ENCODE results near the gene SLC9A5. TPM values are rescaled to one million over a fixed set of nuclear protein-coding genes. Genes with fewer than 3 reads are reported as not detected.

Gene SLC9A5
- total and polyA plus RNA-seq, 2 donors (not counting 3 experiments of a cell fraction or from before 2014, with no cell fraction given) = 2.7 to 2.8 TPM

DNA sequence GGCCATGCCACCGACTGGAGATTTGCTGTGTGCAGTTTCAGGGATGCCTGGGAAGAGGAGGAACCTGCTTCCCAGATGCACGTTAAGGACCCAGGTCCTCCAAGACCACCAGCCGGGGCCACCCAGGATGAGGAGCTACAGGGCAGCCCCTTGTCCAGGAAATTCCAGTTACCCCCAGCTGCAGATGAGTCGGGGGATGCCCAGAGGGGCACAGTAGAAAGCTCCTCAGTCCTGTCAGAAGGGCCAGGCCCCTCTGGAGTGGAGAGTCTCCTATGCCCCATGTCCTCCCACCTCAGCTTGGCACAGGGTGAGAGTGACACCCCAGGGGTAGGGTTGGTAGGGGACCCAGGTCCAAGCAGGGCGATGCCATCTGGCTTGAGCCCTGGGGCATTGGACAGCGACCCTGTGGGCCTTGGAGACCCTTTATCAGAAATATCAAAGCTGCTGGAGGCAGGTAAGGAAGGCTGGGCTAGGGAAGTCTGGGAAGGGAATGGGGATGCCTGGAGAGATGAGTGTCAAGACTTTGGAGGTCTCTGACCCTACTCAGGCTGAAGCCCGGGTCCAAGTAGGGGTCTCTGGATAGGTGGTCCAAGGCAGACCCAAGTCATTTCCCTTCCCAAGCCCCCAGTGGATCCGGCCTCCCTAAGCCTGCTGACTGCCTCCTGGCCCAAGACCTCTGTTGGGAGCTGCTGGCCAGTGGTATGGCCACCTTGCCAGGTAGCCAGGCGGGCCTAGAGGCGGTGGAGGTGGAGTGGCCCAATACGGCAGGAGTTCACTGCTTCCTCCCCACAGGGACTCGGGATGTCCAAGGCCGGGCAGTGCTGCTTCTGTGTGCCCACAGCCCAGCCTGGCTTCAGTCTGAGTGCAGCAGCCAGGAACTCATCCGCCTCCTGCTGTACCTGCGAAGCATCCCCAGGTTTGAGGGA lies 31.6 kb downstream of the SLC9A5 start:
- no peak overlapping the region for H2AFZ ChIP-seq (ENCODE audit: low read depth, low read length)
- H3K79me2 ChIP-seq (ENCODE audit: control insufficient read depth, insufficient read depth, low read length) = peaks cover 8% of the 10 kb centered on the region
- ChIA-PET POLR2A (no interaction called here), CTCF (interaction anchor here (1.0 to 2.7 kb wide), 3 partner anchors 13 to 148 kb away, joined by 3 to 10 read pairs (median 4); no protein-coding TSS in a partner anchor)
- H3K9me1 ChIP-seq (replicated peaks; ENCODE audit: control insufficient read depth, extremely low read depth, insufficient read depth, low read length) = no peaks in the 10 kb centered on the region
- peaks cover 21% of the 10 kb centered on the region for H3K4me1 ChIP-seq (ENCODE audit: control insufficient read depth, extremely low read depth, insufficient read depth, low read length)
- DNase-seq (ENCODE audit: low read depth, low spot score) = no peak
- intact Hi-C loops (cut with micrococcal nuclease) = no loop called here
- no peak overlapping the region for H3K9ac ChIP-seq (replicated peaks; ENCODE audit: extremely low read depth, insufficient read depth, low read length)
- H3K4me2 ChIP-seq (ENCODE audit: insufficient read depth, low read length) = no peak overlapping the region
- no peak overlapping the region for H3K4me3 ChIP-seq (replicated peaks in 1 of 3; ENCODE audit: insufficient read depth in 1 of 3, low read depth in 1 of 3, low read length in 3 of 3)
- H3K27ac ChIP-seq (ENCODE audit: insufficient read depth, low read depth, low read length) = no peak overlapping the region
- peaks cover 0 to 3% of the 10 kb centered on the region in 2 experiments for H3K36me3 ChIP-seq (ENCODE audit: control insufficient read depth in 2 of 2, extremely low read depth in 1 of 2, insufficient read depth in 2 of 2, low read length in 2 of 2)
- FAIRE-seq = no peak
- H4K20me1 ChIP-seq (replicated peaks; ENCODE audit: control insufficient read depth, extremely low read depth, insufficient read depth, low read length) = no peaks in the 10 kb centered on the region
- no peaks in the 10 kb centered on the region for H3K9me3 ChIP-seq (replicated peaks; ENCODE audit: control insufficient read depth, insufficient read depth, low read length)
- dilution Hi-C loops (cut with MboI; ENCODE audit: extremely low pct_ligation_motif_present, low sequenced_read_pairs) = no loop called here
- TF ChIP-seq MYC (IDR thresholded peaks at IDR 0.05; ENCODE audit: low read depth, low read length) = no peak
- TF ChIP-seq FOS (IDR thresholded peaks at IDR 0.05; ENCODE audit: borderline replicate concordance, insufficient read depth, low read length) = no peak
- no peak for TF ChIP-seq EZH2 (IDR thresholded peaks at IDR 0.05; ENCODE audit: borderline replicate concordance, low read depth, low read length, severe bottlenecking)
- TF ChIP-seq, protein P1, sequence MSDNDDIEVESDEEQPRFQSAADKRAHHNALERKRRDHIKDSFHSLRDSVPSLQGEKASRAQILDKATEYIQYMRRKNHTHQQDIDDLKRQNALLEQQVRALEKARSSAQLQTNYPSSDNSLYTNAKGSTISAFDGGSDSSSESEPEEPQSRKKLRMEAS (IDR thresholded peaks at IDR 0.05; ENCODE audit: insufficient read depth, insufficient read length) = no peak
- no peak for TF ChIP-seq POLR2A (IDR thresholded peaks at IDR 0.05; ENCODE audit: low read depth, low read length)
- TF ChIP-seq POLR2AphosphoS5 (IDR thresholded peaks at IDR 0.05; ENCODE audit: insufficient read depth, low read depth, low read length) = no peak
- no peak for TF ChIP-seq JUN (IDR thresholded peaks at IDR 0.05; ENCODE audit: borderline replicate concordance, insufficient read depth, insufficient read length, low read depth)
- TF ChIP-seq, protein P2, sequence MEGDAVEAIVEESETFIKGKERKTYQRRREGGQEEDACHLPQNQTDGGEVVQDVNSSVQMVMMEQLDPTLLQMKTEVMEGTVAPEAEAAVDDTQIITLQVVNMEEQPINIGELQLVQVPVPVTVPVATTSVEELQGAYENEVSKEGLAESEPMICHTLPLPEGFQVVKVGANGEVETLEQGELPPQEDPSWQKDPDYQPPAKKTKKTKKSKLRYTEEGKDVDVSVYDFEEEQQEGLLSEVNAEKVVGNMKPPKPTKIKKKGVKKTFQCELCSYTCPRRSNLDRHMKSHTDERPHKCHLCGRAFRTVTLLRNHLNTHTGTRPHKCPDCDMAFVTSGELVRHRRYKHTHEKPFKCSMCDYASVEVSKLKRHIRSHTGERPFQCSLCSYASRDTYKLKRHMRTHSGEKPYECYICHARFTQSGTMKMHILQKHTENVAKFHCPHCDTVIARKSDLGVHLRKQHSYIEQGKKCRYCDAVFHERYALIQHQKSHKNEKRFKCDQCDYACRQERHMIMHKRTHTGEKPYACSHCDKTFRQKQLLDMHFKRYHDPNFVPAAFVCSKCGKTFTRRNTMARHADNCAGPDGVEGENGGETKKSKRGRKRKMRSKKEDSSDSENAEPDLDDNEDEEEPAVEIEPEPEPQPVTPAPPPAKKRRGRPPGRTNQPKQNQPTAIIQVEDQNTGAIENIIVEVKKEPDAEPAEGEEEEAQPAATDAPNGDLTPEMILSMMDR (IDR thresholded peaks at IDR 0.05; ENCODE audit: extremely low read depth in 1 of 2, insufficient read depth in 1 of 2, low read depth in 1 of 2, low read length in 2 of 2) = no peak
- no peak for TF ChIP-seq GATA2 (IDR thresholded peaks at IDR 0.05; ENCODE audit: insufficient read depth, insufficient read length, low read depth, low read length)
- H3K27me3 ChIP-seq (ENCODE audit: control insufficient read depth in 2 of 2, insufficient read depth in 2 of 2, low read length in 2 of 2) = no peaks in the 10 kb centered on the region
- TSS peak; percentile 13 for BruUV-seq (replicated peaks)

Measured in endothelial cell of umbilical vein (primary cell).